Epithelial cell of proximal tubule (primary cell): ENCODE results near the gene RPTOR. TPM values are rescaled to one million over a fixed set of nuclear protein-coding genes. Genes with fewer than 3 reads are reported as not detected.

Source experiments
- DNase-seq: peaks from one replicate; pipeline ENCODE4 v3.0.0-alpha.2; 2011; ENCODE audit warnings: low read depth
- H3K4me3 ChIP-seq: 2 replicates; pipeline ENCODE4 v1.5.1; 2011; ENCODE audit warnings: low read depth, mild to moderate bottlenecking, low read length
- total RNA-seq: library from RNA; depleted of rRNA; stranded (reverse); fragments of >200 nt; gene quantifications from 2 replicates; pipeline ENCODE4 v1.2.3, GENCODE V29; 2015
- TF ChIP-seq, protein P1 (sequence below): conservative IDR thresholded peaks from 2 replicates; pipeline ENCODE4 v1.5.1; 2012; ENCODE audit warnings: low read depth, mild to moderate bottlenecking, low read length

The RPTOR gene
- total RNA-seq, 1 donor from 2014 or later = 24.4 TPM

GRCh38 chr17:80827646-80828643 is 283.3 kb downstream of the RPTOR start:
- DNase-seq = no peak
- TF ChIP-seq, protein P1, sequence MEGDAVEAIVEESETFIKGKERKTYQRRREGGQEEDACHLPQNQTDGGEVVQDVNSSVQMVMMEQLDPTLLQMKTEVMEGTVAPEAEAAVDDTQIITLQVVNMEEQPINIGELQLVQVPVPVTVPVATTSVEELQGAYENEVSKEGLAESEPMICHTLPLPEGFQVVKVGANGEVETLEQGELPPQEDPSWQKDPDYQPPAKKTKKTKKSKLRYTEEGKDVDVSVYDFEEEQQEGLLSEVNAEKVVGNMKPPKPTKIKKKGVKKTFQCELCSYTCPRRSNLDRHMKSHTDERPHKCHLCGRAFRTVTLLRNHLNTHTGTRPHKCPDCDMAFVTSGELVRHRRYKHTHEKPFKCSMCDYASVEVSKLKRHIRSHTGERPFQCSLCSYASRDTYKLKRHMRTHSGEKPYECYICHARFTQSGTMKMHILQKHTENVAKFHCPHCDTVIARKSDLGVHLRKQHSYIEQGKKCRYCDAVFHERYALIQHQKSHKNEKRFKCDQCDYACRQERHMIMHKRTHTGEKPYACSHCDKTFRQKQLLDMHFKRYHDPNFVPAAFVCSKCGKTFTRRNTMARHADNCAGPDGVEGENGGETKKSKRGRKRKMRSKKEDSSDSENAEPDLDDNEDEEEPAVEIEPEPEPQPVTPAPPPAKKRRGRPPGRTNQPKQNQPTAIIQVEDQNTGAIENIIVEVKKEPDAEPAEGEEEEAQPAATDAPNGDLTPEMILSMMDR = no peak
- no peak overlapping the region for H3K4me3 ChIP-seq

DNA sequence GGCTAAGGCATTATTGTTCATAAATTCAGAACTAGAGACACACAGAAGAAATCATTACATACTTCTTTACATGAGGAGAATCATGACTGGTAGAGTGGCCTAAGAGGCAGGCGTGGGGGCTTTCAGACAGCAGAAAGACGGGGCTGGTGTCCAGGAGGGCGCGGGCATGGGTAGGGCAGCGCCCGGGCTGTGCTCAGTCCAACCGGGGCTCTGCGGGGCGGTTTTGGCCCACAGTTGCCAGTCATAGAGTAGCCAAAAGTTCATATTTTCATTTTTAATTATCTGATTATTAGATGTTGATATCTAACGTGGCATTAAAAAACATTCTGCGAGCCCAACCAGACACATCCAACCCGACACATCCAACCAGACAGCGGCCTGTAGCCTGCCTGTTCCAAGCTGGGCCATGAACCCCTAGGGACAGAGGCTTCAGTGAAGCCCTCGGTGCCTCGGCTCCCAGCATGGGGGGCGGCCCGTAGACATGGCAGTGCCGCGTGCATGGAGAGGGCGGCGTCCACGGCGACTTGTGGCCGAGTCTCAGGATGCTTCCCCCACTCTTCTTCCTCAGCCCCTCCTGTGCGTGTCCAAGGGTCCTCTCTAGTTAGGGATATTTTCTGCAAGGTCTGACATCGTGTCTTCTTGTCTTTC is 284.7 kb downstream of the RPTOR start:
- TF ChIP-seq, protein P1 = no peak
- no peak overlapping the region for H3K4me3 ChIP-seq
- no peak for DNase-seq

DNA sequence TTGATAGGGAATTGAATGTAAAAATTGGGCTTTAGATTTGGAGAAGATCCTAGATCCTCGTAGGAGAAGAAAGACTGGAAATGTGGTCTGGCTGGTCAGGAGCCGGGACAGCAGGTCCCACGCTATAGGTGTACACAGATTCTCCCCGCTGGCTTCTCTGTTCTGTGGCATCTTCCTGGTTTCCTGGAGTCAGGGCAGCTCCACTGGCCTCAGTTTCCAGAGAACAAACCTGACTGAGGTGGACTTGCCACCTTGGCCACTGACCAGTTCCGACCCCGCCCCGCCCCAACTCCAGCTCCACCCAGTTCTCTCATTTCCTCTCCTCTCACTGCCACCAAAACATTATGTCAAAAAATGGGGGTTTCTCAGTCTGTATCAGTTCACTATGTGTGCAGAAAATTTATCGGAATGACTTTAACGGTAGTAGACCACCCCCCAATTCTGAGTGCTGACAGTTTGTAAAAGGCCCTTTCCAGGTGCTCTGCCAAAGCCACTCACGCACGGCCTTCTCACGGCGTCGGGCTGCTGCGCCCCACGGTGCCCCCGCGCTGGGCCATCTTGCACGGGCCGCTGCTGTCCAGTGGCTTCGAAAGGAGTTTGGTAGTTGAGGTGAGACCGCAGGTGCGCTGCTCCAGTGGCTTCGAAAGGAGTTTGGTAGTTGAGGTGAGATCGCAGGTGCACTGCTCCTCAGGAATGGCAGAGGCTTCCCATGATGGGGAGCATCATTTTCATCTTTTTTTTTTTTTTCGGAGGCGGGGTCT is 285.6 kb downstream of the RPTOR start:
- DNase-seq = no peak
- H3K4me3 ChIP-seq = no peak overlapping the region
- TF ChIP-seq, protein P1 = no peak

- TF ChIP-seq, protein P1 = no peak
- no peak for DNase-seq
These were observed 286.9 kb downstream of the RPTOR start for GRCh38 chr17:80831491-80831890.

DNA sequence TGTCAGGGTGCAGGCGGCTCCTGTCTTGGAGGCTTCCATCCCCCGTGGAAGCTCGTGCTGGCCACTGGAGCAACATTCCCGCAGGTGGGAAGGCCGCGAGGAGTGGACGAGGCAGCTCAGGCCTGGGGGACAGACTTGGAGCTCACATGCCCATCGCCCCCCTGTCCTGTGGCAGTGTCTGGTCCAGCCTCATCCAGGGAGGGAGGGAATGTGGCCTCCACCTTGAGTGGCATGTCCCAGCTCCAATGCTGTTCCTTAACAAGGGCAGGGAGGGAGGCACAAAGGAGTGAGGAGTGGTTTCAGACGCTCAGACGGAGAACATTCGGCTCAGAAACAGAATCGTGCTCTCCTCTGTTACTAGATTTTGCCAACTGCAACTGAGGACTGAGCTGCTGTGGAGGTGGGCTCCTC is 287.6 kb downstream of the RPTOR start:
- no peak for DNase-seq
- H3K4me3 ChIP-seq = peak overlapping the region; percentile 63

More at GRCh38 chr17:80831491-80831890, 286.9 kb downstream of the RPTOR start:
- H3K4me3 ChIP-seq = no peak overlapping the region

DNA sequence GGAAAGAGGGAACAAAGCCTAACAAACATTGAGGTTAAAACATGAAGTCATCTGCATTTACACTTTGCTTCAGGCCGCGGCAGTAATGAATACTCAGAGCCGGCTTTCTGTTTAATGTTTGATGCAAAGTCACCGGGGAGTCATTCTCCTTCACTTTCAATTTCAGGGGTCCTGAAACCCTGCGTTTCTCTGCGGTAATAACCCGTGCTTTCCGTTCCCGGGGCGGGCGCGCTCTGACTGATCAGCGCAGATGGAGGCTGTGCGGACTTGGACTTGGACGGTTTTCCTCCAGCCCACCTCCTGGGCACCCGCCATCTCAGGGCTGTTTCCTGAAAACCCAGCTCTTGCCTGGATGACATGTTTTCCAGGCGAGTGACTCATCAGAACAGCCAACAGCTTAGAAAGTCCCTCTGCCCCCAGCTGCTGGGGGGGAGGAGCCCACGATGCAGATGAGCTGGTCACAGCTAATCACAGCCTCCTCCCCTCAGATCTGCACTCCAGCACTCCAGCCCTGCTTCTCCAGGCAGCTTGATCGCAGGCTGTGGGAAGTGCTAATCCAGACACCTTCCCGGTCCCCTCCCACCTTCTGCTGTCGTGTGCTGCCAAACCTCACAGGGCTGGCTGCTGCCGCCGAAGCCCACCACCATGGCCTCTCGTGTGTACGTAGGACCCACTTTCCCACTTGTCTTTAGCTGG is 288.4 kb downstream of the RPTOR start:
- peak; percentile 85 for DNase-seq
- peak overlapping the region; percentile 63 for H3K4me3 ChIP-seq
- TF ChIP-seq, protein P1 = no peak

More for the DNA sequence above, 287.6 kb downstream of the RPTOR start:
- TF ChIP-seq, protein P1 = no peak
